Upper lobe of left lung (tissue), 4 donors: ENCODE measurements around the gene USP26.

Source experiments
- CTCF ChIP-seq, 6 experiments: fragments of 450-650 bp in 4 of 6; fragments of 200-600 bp in 2 of 6; sonication (generic) in 2 of 6; IDR thresholded peaks; one replicate each; pipeline ENCODE4 v1.5.1; 2016 to 2019; ENCODE audit warnings: antibody characterized with exemption in 6 of 6
- EP300 ChIP-seq, 4 donors: sonication (generic); formaldehyde crosslinking; IDR thresholded peaks; one replicate each; pipeline ENCODE4 v1.5.1; 2017; ENCODE audit warnings: antibody characterized with exemption in 4 of 4, control low read depth in 2 of 4
- POLR2AphosphoS5 ChIP-seq, 2 donors: sonication (generic); formaldehyde crosslinking; IDR thresholded peaks; one replicate each; pipeline ENCODE4 v1.5.1; 2017; ENCODE audit warnings: antibody characterized with exemption in 2 of 2

- TF ChIP-seq CTCF (IDR thresholded peaks at IDR 0.05) (no peak), EP300 (IDR thresholded peaks at IDR 0.05) (no peak), POLR2AphosphoS5 (IDR thresholded peaks at IDR 0.05) (no peak)
Measured at GRCh38 chrX:133048751-133049150, 48.2 kb downstream of the USP26 start.
